WERI-Rb-1 (cell line): Measurements from ENCODE around the gene CCDC51.

Source experiments
- DNase-seq: peaks from one replicate; pipeline ENCODE4 v3.0.0-alpha.2; 2020
- H3K27ac ChIP-seq: fragments of 250-450 bp; sonication (Bioruptor Pico); 2 replicates; pipeline ENCODE4 v1.5.1; 2020; ENCODE audit warnings: mild to moderate bottlenecking, moderate library complexity
- H3K27me3 ChIP-seq: fragments of 250-450 bp; sonication (Bioruptor Pico); 2 replicates; pipeline ENCODE4 v1.5.1; 2021; ENCODE audit warnings: mild to moderate bottlenecking, low read depth, moderate library complexity; ENCODE audit not compliant: insufficient read depth, severe bottlenecking
- H3K36me3 ChIP-seq: fragments of 250-450 bp; sonication (Bioruptor Pico); 2 replicates; pipeline ENCODE4 v1.5.1; 2020; ENCODE audit warnings: mild to moderate bottlenecking, moderate library complexity
- H3K4me3 ChIP-seq: 2 replicates; pipeline ENCODE4 v1.5.1; 2011; ENCODE audit warnings: low read depth, mild to moderate bottlenecking, control low read depth, low read length
- H3K9me3 ChIP-seq: fragments of 250-450 bp; sonication (Bioruptor Pico); 2 replicates; pipeline ENCODE4 v1.5.1; 2021; ENCODE audit warnings: mild to moderate bottlenecking, moderate library complexity; ENCODE audit not compliant: severe bottlenecking
- CTCF ChIP-seq: IDR thresholded peaks from 2 replicates; pipeline ENCODE4 v1.5.1; 2011; ENCODE audit warnings: low read depth, mild to moderate bottlenecking, control low read depth, inconsistent platforms, low read length

CCDC51 gene

GRCh38 chr3:48440590-48440958 is 655 bp upstream of the CCDC51 start:
- H3K27ac ChIP-seq = peak overlapping the region; percentile 84
- H3K4me3 ChIP-seq = peak overlapping the region; percentile 84
- no peak for TF ChIP-seq CTCF
- peaks cover 33% of the 10 kb centered on the region for H3K36me3 ChIP-seq
- no peak for DNase-seq
- H3K27me3 ChIP-seq = no peaks in the 10 kb centered on the region
- no peaks in the 10 kb centered on the region for H3K9me3 ChIP-seq

DNA sequence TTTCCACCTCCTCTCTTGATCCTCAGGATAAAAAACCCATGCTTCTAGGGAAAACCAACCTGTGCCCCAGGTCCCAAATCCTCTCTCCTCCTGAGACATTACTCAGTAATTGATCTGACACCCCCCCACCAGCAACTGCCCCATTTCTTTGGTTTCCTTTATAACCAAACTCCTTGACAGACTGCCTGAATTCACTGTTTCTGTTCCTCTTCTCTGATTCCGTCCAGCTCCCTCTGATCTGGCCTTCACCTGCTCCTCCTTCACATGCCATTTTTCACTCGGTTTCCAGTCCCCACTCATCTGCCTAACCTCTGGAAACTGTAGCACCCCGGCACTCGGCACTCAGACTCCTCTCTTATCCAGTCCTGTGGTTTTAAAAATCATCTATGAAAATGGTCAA is 2.1 kb downstream of the CCDC51 start:
- TF ChIP-seq CTCF = no peak

GRCh38 chr3:48436855-48437254 is 3.1 kb downstream of the CCDC51 start:
- Histone ChIP-seq H3K9me3 (no peaks in the 10 kb centered on the region), H3K27ac (no peak overlapping the region), H3K27me3 (no peaks in the 10 kb centered on the region), H3K36me3 (peaks cover 31% of the 10 kb centered on the region), H3K4me3 (no peak overlapping the region)
- TF ChIP-seq CTCF = no peak
- no peak for DNase-seq

More for the DNA sequence above, 2.1 kb downstream of the CCDC51 start:
- Histone ChIP-seq H3K36me3 (peaks cover 28% of the 10 kb centered on the region), H3K9me3 (no peaks in the 10 kb centered on the region), H3K27ac (no peak overlapping the region), H3K4me3 (no peak overlapping the region), H3K27me3 (no peaks in the 10 kb centered on the region)
- DNase-seq = no peak

GRCh38 chr3:48436477-48436787 is 3.5 kb downstream of the CCDC51 start:
- H3K9me3 ChIP-seq = no peaks in the 10 kb centered on the region
- no peak overlapping the region for H3K27ac ChIP-seq
- H3K36me3 ChIP-seq = peaks cover 31% of the 10 kb centered on the region
- H3K27me3 ChIP-seq = no peaks in the 10 kb centered on the region
- TF ChIP-seq CTCF = no peak
- no peak overlapping the region for H3K4me3 ChIP-seq
- no peak for DNase-seq

DNA sequence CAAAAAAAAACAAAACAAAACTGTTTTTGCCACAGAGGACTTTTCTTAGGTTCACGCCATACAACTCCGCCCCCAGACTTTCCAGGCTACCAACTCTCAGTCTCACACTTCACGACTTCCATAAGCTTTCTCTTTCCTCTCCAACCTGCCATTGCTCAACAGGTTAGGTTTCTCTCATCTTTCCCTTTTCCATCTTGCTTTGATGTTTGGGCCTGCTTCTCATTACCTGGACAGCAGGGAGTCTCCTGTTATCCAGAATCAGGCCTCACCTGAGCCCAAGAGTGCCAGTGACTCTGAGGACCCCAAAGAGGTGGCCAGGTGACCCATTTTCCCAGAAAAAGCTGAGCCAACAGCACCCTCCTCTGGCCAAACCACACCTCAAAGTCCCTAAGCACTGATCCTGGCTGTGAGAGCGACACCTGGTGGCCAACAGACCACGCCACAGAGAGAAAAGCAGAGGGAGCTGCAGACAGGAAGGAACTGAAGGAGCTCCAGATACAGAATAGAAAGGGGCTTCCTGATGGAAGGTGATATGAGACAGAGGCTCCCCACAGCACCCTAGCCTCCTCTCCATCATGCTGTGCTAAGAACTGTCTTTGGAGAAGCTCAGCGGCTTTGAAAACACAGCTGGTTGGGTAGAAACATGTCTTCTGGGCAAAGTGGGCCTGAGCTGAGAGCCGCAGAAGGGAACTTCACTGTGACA is 4.0 kb downstream of the CCDC51 start:
- no peak overlapping the region for H3K27ac ChIP-seq
- peaks cover 30% of the 10 kb centered on the region for H3K36me3 ChIP-seq
- no peak overlapping the region for H3K4me3 ChIP-seq
- DNase-seq = peak; percentile 89
- no peaks in the 10 kb centered on the region for H3K9me3 ChIP-seq
- H3K27me3 ChIP-seq = no peaks in the 10 kb centered on the region
- peak; percentile 99 for TF ChIP-seq CTCF

- Histone ChIP-seq H3K36me3 (peaks cover 24% of the 10 kb centered on the region), H3K27ac (no peak overlapping the region), H3K27me3 (no peaks in the 10 kb centered on the region), H3K4me3 (no peak overlapping the region), H3K9me3 (no peaks in the 10 kb centered on the region)
- TF ChIP-seq CTCF = no peak
- no peak for DNase-seq
Observed at GRCh38 chr3:48435223-48435595, 4.7 kb downstream of the CCDC51 start.
